H1 (cell line): ENCODE data around the gene CTSL. TPM values are rescaled to one million over a fixed set of nuclear protein-coding genes. Genes with fewer than 3 reads are reported as not detected.

Source experiments
- BACH1 ChIP-seq: IDR thresholded peaks from 2 replicates; pipeline ENCODE4 v1.6.1; 2012; ENCODE audit warnings: low read length, improper control_type of control experiment
- CBX8 ChIP-seq: fragments of 300-800, 300-1000 bp; sonication (generic); IDR thresholded peaks from 2 replicates; pipeline ENCODE4 v1.7.1; 2016; ENCODE audit warnings: low read depth, low read length, borderline replicate concordance
- KDM5A ChIP-seq: fragments of 200-600 bp; IDR thresholded peaks from 2 replicates; pipeline ENCODE4 v1.7.1; 2012; ENCODE audit warnings: mild to moderate bottlenecking, low read length, inconsistent platforms, mixed read lengths
- MAFK ChIP-seq: IDR thresholded peaks from 2 replicates; pipeline ENCODE4 v1.6.1; 2012; ENCODE audit warnings: low read depth, mild to moderate bottlenecking, improper control_type of control experiment, low read length
- SIRT6 ChIP-seq: IDR thresholded peaks from one replicate; pipeline ENCODE4 v1.7.1; 2012; ENCODE audit warnings: low read length, inconsistent platforms
- SIX5 ChIP-seq: IDR thresholded peaks from 2 replicates; pipeline ENCODE4 v1.6.1; 2011; ENCODE audit warnings: mild to moderate bottlenecking, low read depth, low read length
- SP2 ChIP-seq: IDR thresholded peaks from 2 replicates; pipeline ENCODE4 v1.6.1; 2012; ENCODE audit warnings: mild to moderate bottlenecking, low read length, inconsistent platforms
- ZNF274 ChIP-seq: IDR thresholded peaks from 2 replicates; pipeline ENCODE4 v1.7.0; 2012; ENCODE audit warnings: low read length, borderline replicate concordance; ENCODE audit errors: extremely low read depth
- polyA plus RNA-seq, 7 experiments: library from polyadenylated mRNA; depleted of rRNA in 3 of 7; stranded (reverse) in 5 of 7; unstranded in 2 of 7; fragments of >200 nt in 5 of 7; fragments of 200-250 nt in 2 of 7; gene quantifications; 1 replicate in 5 of 7; 2 replicates in 1 of 7; 4 replicates in 1 of 7; pipeline versions ENCODE4 v1.2.1 to v1.2.3, GENCODE V29; 2011 to 2013; ENCODE audit warnings: missing spikeins in 2 of 7, mixed read lengths in 2 of 7
- total RNA-seq: library from RNA; stranded (reverse); fragmentation: NEBNext Ultra II Directional; extraction: Animal tissue kit (Norgen Biotek cat#: 25700); gene quantifications from 2 replicates; pipeline ENCODE4 v1.2.1, GENCODE V29; 2021
- TF ChIP-seq, protein P1 (sequence below): fragments of 300-600 bp; sonication (generic); IDR thresholded peaks from 2 replicates; pipeline ENCODE4 v1.7.1; 2012; ENCODE audit warnings: low read length, moderate library complexity, mild to moderate bottlenecking, inconsistent platforms; ENCODE audit not compliant: insufficient replicate concordance
- TF ChIP-seq, protein P2 (sequence below): IDR thresholded peaks from 2 replicates; pipeline ENCODE4 v1.6.1; 2011; ENCODE audit warnings: low read length, improper control_type of control experiment

The CTSL gene
- total and polyA plus RNA-seq, 2 of the 8 experiments (the other 6 are each of a cell fraction or from before 2014, with no cell fraction given) = 34.2 to 38.2 TPM

GRCh38 chr9:87749335-87750035 lies 23.6 kb downstream of the CTSL start (continued):
- TF ChIP-seq, protein P1, sequence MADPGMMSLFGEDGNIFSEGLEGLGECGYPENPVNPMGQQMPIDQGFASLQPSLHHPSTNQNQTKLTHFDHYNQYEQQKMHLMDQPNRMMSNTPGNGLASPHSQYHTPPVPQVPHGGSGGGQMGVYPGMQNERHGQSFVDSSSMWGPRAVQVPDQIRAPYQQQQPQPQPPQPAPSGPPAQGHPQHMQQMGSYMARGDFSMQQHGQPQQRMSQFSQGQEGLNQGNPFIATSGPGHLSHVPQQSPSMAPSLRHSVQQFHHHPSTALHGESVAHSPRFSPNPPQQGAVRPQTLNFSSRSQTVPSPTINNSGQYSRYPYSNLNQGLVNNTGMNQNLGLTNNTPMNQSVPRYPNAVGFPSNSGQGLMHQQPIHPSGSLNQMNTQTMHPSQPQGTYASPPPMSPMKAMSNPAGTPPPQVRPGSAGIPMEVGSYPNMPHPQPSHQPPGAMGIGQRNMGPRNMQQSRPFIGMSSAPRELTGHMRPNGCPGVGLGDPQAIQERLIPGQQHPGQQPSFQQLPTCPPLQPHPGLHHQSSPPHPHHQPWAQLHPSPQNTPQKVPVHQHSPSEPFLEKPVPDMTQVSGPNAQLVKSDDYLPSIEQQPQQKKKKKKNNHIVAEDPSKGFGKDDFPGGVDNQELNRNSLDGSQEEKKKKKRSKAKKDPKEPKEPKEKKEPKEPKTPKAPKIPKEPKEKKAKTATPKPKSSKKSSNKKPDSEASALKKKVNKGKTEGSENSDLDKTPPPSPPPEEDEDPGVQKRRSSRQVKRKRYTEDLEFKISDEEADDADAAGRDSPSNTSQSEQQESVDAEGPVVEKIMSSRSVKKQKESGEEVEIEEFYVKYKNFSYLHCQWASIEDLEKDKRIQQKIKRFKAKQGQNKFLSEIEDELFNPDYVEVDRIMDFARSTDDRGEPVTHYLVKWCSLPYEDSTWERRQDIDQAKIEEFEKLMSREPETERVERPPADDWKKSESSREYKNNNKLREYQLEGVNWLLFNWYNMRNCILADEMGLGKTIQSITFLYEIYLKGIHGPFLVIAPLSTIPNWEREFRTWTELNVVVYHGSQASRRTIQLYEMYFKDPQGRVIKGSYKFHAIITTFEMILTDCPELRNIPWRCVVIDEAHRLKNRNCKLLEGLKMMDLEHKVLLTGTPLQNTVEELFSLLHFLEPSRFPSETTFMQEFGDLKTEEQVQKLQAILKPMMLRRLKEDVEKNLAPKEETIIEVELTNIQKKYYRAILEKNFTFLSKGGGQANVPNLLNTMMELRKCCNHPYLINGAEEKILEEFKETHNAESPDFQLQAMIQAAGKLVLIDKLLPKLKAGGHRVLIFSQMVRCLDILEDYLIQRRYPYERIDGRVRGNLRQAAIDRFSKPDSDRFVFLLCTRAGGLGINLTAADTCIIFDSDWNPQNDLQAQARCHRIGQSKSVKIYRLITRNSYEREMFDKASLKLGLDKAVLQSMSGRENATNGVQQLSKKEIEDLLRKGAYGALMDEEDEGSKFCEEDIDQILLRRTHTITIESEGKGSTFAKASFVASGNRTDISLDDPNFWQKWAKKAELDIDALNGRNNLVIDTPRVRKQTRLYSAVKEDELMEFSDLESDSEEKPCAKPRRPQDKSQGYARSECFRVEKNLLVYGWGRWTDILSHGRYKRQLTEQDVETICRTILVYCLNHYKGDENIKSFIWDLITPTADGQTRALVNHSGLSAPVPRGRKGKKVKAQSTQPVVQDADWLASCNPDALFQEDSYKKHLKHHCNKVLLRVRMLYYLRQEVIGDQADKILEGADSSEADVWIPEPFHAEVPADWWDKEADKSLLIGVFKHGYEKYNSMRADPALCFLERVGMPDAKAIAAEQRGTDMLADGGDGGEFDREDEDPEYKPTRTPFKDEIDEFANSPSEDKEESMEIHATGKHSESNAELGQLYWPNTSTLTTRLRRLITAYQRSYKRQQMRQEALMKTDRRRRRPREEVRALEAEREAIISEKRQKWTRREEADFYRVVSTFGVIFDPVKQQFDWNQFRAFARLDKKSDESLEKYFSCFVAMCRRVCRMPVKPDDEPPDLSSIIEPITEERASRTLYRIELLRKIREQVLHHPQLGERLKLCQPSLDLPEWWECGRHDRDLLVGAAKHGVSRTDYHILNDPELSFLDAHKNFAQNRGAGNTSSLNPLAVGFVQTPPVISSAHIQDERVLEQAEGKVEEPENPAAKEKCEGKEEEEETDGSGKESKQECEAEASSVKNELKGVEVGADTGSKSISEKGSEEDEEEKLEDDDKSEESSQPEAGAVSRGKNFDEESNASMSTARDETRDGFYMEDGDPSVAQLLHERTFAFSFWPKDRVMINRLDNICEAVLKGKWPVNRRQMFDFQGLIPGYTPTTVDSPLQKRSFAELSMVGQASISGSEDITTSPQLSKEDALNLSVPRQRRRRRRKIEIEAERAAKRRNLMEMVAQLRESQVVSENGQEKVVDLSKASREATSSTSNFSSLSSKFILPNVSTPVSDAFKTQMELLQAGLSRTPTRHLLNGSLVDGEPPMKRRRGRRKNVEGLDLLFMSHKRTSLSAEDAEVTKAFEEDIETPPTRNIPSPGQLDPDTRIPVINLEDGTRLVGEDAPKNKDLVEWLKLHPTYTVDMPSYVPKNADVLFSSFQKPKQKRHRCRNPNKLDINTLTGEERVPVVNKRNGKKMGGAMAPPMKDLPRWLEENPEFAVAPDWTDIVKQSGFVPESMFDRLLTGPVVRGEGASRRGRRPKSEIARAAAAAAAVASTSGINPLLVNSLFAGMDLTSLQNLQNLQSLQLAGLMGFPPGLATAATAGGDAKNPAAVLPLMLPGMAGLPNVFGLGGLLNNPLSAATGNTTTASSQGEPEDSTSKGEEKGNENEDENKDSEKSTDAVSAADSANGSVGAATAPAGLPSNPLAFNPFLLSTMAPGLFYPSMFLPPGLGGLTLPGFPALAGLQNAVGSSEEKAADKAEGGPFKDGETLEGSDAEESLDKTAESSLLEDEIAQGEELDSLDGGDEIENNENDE = no peak
- no peak for TF ChIP-seq SIRT6
- TF ChIP-seq SP2 = no peak
- TF ChIP-seq KDM5A = no peak
- no peak for TF ChIP-seq CBX8
- no peak for TF ChIP-seq BACH1
- TF ChIP-seq MAFK = no peak
- no peak for TF ChIP-seq SIX5
- TF ChIP-seq ZNF274 = no peak
- TF ChIP-seq, protein P2, sequence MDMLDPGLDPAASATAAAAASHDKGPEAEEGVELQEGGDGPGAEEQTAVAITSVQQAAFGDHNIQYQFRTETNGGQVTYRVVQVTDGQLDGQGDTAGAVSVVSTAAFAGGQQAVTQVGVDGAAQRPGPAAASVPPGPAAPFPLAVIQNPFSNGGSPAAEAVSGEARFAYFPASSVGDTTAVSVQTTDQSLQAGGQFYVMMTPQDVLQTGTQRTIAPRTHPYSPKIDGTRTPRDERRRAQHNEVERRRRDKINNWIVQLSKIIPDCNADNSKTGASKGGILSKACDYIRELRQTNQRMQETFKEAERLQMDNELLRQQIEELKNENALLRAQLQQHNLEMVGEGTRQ = no peak
